Activated naive CD8-positive, alpha-beta T cell treated with anti-CD3 and anti-CD28 coated beads, Interleukin-2, amount 50 U/mL, for 16 hours (primary cell): Measurements from ENCODE around the gene GRK6.
"Not testable (repeated sequence)": the region's sequence is repeated elsewhere in the genome, so short reads cannot be mapped to it uniquely, and the experiment has no call there.

Experiments
- DNase-seq: peaks from one replicate; pipeline ENCODE4 v3.0.0-alpha.2; 2020; ENCODE audit warnings: low read depth, low spot score

Gene GRK6

GRCh38 chr5:177484902-177485549 lies 58.5 kb downstream of the GRK6 start:
- no peak for DNase-seq

GRCh38 chr5:177485753-177486152 lies 59.3 kb downstream of the GRK6 start:
- DNase-seq, result not testable (repeated sequence)

GRCh38 chr5:177486256-177486655 lies 59.8 kb downstream of the GRK6 start:
- no peak for DNase-seq

- DNase-seq, result no peak
These were observed 60.7 kb downstream of the GRK6 start for GRCh38 chr5:177487144-177487543.

- DNase-seq, result no peak
These were observed 61.5 kb downstream of the GRK6 start for GRCh38 chr5:177487975-177488374.

- DNase-seq, result no peak
These were observed 62.7 kb downstream of the GRK6 start for GRCh38 chr5:177489119-177489716.

GRCh38 chr5:177490311-177490991 lies 64.0 kb downstream of the GRK6 start:
- DNase-seq, result no peak

- DNase-seq, result no peak
These were observed 64.5 kb downstream of the GRK6 start for GRCh38 chr5:177490992-177491391.

- DNase-seq, result no peak
These were observed 65.0 kb downstream of the GRK6 start for GRCh38 chr5:177491429-177491945.

GRCh38 chr5:177491983-177492746 lies 65.7 kb downstream of the GRK6 start:
- no peak for DNase-seq
